Measurements from ENCODE around the gene ALDH5A1.

Gene ALDH5A1

GRCh38 chr6:24494821-24495795 lies at the start of gene ALDH5A1:
TSS of gene ALDH5A1 (plus strand) at chr6:24494969. CDS start at chr6:24494997, 28 bp downstream.
- peak; percentile 85 for DNase-seq

- no peak for DNase-seq
These were observed 49.1 kb upstream of the ALDH5A1 start for GRCh38 chr6:24445704-24446103.

GRCh38 chr6:24446670-24447069 lies 48.1 kb upstream of the ALDH5A1 start:
- no peak for DNase-seq

GRCh38 chr6:24448396-24448795 lies 46.4 kb upstream of the ALDH5A1 start:
- DNase-seq, result no peak

GRCh38 chr6:24448828-24449525 lies 45.8 kb upstream of the ALDH5A1 start:
- no peak for DNase-seq

GRCh38 chr6:24451581-24452388 lies 43.0 kb upstream of the ALDH5A1 start:
- no peak for DNase-seq

- no peak for DNase-seq
These were observed 40.8 kb upstream of the ALDH5A1 start for GRCh38 chr6:24453921-24454320.

- no peak for DNase-seq
These were observed 40.3 kb upstream of the ALDH5A1 start for GRCh38 chr6:24454452-24454851.

- DNase-seq, result no peak
These were observed 39.7 kb upstream of the ALDH5A1 start for GRCh38 chr6:24455061-24455460.

- no peak for DNase-seq
These were observed 36.6 kb upstream of the ALDH5A1 start for GRCh38 chr6:24458134-24458533.

- no peak for DNase-seq
These were observed 35.8 kb upstream of the ALDH5A1 start for GRCh38 chr6:24458941-24459340.

- no peak for DNase-seq
These were observed 33.8 kb upstream of the ALDH5A1 start for GRCh38 chr6:24460966-24461365.

- no peak for DNase-seq
These were observed 30.3 kb upstream of the ALDH5A1 start for GRCh38 chr6:24464253-24465038.

- no peak for DNase-seq
These were observed 25.0 kb upstream of the ALDH5A1 start for GRCh38 chr6:24469811-24470210.

- DNase-seq, result no peak
These were observed 22.6 kb upstream of the ALDH5A1 start for GRCh38 chr6:24472181-24472580.

GRCh38 chr6:24476631-24477030 lies 18.1 kb upstream of the ALDH5A1 start:
- DNase-seq, result no peak

- DNase-seq, result no peak
These were observed 17.7 kb upstream of the ALDH5A1 start for GRCh38 chr6:24477070-24477469.

GRCh38 chr6:24478903-24479302 lies 15.9 kb upstream of the ALDH5A1 start:
- no peak for DNase-seq

GRCh38 chr6:24480705-24481104 lies 14.1 kb upstream of the ALDH5A1 start:
- no peak for DNase-seq

- DNase-seq, result no peak
These were observed 13.3 kb upstream of the ALDH5A1 start for GRCh38 chr6:24481449-24481848.

- DNase-seq, result no peak
These were observed 10.0 kb upstream of the ALDH5A1 start for GRCh38 chr6:24484657-24485323.

- DNase-seq, result no peak
These were observed 8.7 kb upstream of the ALDH5A1 start for GRCh38 chr6:24486065-24486464.

All from stimulated activated CD4-positive, alpha-beta T cell treated with anti-CD3 and anti-CD28 coated beads, Interleukin-4, amount 100 ng/mL, for 1 hour (primary cell).